COLO668 (cell line): ENCODE data around the gene SLC6A12.
A peak's percentile ranks its signal among the peaks of the same experiment; 100 is the strongest.

Experiments used
- DNase-seq: peaks from one replicate; lab custom pipeline; 2025; ENCODE audit not compliant: unreplicated experiment; lab: John Stamatoyannopoulos, UW

SLC6A12 gene

DNA sequence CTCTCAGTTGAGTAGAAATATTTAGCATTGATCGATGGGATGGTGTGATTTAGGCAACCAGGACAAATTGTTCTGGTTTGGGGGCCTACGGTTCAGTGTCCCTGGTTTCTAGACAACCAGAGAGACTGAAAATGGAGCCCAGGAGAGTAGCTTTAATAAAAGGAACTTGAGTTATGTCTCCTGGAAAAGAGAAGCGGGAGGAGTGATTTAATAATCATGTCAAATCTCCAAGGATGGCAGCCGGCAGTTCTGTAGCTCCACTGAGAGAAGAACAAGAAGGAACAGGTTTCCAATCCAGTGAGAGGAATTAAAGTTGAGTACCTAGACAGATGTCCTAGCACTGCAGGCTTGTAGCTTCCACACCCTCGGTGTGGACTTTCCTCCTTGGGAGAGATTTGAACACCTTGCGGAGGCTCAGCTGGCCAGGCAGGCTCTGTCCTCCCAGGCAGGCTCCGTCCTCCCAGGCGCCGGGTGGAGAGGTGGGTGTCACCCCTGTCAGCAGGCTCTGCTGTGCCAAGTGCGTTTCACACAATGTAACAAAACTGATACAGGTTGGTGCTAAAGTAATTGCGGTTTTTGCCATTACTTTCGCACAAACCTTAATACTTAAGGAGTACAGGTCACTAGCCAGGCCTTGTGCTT, 45.9 kb downstream of the SLC6A12 start:
- DNase-seq = no peak

GRCh38 chr12:166425-167075, 47.4 kb downstream of the SLC6A12 start:
- DNase-seq = no peak

GRCh38 chr12:165862-166368, 48.0 kb downstream of the SLC6A12 start:
- no peak for DNase-seq

DNA sequence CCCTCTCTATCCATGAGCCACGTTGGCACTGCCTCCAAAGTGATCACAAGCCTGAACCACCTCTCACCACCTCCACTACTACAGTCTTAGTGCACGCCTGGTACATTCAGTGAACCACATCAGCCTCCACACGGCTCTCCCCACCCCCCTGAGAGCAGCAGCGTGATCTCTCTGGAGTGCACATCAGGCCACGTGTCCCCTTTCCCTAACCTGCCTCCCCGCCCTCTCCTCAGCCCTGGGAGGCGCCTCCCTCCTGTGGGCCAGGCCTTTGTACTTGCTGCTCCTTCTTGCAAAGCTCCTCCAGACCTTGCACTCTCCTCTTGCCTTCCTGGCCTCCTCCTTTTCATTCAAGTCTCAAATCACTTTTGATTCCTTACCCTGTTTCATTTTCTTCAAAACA, 49.8 kb downstream of the SLC6A12 start:
- DNase-seq = no peak

- no peak for DNase-seq
These were observed 50.5 kb downstream of the SLC6A12 start for GRCh38 chr12:163406-163986.

GRCh38 chr12:162467-163307, 51.3 kb downstream of the SLC6A12 start:
- DNase-seq = peak; percentile 25

- DNase-seq = no peak
These were observed 52.1 kb downstream of the SLC6A12 start for GRCh38 chr12:161823-162222.

DNA sequence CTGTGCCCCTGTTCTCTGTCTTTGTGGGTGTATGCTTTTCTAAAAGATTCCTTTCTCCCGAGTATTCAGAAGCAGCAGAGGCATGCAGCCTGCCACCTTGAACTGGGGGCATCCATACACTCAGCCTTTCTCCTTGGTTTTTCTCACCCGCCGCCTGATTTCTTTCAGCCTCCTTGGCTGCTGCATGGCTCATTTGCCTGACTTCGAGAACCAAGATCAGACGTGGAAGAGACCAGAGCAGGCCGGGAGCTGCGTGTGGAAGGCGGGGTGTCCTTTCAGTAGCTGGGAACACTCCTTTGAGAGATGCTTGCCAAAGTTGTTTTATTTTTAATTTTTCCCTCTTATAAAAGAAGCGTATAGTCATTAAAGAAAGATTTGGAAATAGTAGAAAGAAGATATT, 53.1 kb downstream of the SLC6A12 start:
- DNase-seq = no peak

DNA sequence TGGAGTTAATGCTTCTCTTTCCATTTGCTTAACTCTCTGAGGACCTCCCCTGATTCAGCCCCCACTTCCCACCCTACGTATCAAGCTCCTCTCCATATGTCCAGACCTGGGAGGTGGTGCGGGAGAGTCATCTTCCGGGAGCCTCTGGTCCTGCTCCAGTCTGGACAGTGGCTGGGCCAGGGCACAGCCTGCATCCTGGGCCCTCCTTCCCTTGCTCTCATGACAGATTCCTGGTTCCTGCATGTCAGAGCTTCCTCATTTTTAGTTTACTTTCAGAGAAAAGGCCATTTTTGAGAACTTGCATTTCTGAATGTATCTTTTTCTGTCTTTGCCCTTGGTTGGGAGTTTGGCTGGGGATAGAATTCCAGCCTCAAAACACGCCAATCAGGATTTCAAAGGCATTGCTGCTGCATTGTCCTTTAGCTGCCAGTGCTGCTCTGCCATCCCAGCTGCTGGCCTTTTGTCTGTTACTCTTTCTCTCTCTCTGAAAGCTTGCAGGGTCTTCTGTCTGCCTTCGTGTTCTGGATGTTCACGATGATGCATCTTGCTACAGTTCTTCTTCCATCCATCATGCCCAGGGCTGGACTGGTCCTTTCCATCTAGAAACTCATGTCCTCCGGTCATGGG, 54.7 kb downstream of the SLC6A12 start:
- no peak for DNase-seq

DNA sequence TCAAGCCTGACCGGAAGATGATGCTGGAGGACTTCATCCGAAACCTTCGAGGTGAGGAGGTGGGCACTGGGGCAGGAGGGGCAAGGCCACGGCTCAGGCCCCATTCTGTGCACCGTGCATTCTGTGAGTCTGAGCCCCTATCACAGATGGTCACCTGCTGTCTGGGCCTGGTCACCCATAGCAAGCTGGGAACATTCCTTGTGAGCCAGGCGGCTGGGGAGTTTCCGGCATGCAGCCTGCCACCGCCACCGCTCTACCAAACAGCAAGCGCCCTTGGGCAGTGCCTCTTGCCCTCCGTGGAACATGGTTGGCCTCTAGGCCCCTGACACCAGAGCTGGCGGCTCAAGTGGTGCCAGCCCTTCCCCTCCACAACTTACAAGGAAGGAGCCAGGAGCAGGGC, 56.3 kb downstream of the SLC6A12 start:
- no peak for DNase-seq

DNA sequence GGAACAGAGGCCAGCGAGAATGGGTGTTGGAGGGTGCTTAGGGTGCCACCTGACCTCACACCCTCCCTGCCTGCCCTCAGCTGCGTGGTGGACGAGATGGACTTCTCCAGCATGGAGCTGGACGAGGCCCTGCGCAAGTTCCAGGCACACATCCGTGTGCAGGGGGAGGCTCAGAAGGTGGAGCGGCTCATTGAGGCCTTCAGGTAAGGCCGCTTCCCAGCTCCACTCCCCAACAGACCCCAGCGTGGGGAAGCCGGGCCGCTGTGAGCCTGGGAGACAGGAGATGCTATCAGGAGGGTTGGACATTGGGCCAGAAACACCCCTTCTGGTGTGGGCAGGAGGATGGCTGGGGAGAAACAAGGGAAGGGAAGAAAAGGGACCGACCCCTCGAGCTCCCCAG, 57.0 kb downstream of the SLC6A12 start:
- DNase-seq = no peak

GRCh38 chr12:155646-156045, 58.3 kb downstream of the SLC6A12 start:
- DNase-seq = no peak

- no peak for DNase-seq
These were observed 59.0 kb downstream of the SLC6A12 start for GRCh38 chr12:155006-155405.

DNA sequence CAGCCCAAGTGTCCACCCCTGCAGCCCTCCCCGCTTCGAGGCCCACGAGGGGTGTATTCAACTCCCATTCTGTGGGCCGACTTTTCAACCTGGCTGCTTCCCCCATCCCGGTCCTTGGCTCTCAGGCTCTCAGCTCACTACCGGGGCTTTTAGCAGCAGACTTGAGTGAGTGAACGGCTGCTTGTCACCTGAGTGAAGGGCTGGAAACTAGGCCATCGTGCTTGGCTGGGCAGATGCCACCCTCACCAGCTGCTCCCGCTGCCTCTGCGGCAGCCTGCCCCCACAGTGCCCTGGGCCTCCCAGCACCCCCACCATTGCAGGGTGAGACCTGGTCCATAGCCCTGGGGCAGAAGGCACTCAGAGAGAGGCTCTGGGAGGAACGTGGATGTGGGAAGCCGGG, 59.9 kb downstream of the SLC6A12 start:
- DNase-seq = no peak

- DNase-seq = peak; percentile 80
These were observed 60.7 kb downstream of the SLC6A12 start for GRCh38 chr12:153080-153746.

DNA sequence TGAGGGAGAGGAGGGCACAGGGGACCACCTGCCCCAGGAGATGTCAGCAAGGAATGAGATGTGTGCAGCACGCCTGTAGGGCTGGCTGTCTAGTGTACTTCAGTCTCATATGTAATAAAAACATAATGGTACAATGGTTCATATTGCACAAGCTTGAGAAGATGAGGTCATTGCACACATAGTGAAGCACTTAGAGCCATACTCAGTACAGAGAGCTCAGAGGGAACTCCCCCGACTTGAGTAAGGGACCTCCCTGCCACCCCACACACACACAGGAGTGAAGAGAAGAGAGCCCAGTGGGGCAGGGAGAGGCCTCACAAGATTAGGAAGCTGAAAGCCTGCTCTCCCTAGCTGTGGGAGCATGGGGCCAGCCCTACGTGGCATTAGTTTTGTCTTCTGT, 61.5 kb downstream of the SLC6A12 start:
- no peak for DNase-seq

GRCh38 chr12:151579-151978, 62.4 kb downstream of the SLC6A12 start:
- DNase-seq = no peak

DNA sequence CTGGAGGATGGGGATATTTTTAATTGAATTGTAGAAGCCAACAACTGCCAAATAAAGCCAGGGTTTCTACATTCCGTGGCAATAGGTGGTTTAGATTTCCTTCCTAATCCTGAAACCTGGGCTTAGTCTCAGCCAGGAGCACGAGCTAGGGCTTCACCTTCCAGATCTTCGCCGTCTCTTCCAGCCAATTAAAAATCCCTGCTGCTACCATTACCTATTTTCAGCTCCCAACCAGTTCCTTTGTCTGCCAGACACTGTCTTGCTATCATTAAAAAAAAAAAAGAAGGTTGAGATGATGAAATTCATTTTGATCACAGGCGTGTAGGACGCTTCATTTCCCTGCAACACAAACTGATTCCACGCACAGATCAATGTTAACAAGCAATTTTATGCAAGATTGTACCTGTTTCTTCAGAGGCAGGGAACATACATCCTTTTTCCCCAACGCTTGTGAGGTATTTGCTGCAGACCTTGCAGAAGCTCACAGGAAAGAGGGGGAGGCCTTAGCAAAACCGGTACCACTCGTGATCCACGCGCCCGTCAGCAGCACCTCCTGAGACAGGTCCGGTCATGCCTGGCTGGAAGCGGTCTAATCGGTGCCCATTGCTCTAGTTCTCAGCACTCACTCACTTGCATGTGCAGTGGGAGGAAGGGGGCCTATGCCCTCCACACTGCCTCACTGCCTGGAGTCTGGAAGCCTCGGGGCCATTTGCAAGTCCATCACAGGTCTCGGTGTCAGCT, 65.1 kb downstream of the SLC6A12 start:
- no peak for DNase-seq

- no peak for DNase-seq
These were observed 66.7 kb downstream of the SLC6A12 start for GRCh38 chr12:147242-147641.
